Middle frontal gyrus (tissue), 1 donor: Measurements from ENCODE around the gene OTX1.
"Not testable (repeated sequence)": the region's sequence is repeated elsewhere in the genome, so short reads cannot be mapped to it uniquely, and the experiment has no call there.

ENCODE experiments used
- DNase-seq: peaks from one replicate; pipeline ENCODE4 v3.0.0-alpha.2; 2015; ENCODE audit warnings: low spot score; ENCODE audit errors: extremely low spot score

The OTX1 gene

GRCh38 chr2:63058921-63059792 lies 8.5 kb downstream of the OTX1 start:
- DNase-seq, result no peak

DNA sequence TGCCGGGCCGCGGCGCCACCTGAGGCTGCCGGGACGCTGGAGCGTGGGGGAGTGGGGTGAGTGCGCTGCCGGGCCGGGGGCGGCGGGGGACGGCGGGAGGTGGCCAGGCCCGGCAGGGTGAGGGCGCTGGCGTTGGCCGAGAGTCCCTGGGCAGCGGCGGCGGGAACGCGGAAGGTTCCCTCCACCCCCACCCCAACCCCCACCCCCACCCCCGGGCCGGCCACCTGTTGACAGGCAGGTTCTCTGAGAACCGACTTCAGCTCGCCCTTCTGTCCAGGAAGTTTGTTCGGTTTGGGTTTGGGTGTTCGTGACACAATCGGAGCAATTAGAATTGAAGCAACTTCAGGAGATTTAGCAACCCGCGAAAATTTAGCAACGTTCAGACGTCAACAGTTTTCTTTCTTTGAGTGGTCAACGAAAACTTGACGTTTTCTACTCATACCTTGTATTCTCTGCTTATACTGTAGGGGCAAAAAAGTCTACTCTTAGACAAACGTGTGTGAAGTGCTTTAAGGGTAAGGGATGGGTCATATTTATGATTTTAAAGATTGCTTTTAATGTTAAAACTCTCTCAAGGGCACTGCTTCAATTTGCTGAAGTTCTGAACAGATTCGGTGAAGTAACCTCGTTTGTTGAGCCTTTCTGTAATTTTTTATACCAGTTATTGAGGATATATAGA lies 9.3 kb downstream of the OTX1 start:
- no peak for DNase-seq

- no peak for DNase-seq
Observed at GRCh38 chr2:63060472-63060991, 9.9 kb downstream of the OTX1 start.

DNA sequence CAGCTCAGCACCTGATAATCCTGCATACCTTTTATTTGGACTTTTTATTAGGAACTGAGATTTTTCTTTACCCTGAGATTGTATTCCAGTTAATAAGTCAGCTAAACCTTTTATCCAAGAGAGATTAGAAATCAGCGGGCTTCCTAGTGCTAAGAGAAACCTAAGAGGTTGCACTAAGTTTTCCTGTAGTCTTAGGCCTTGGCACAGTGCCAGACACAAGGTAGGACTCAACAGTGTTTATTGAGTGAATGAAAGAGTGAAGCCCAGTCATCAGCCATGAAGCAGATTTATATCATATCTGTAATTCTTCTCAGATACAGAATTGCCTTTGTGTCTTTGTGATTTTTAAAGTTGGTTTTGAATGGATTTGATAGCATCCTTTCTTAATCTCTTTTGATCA lies 13.6 kb downstream of the OTX1 start:
- DNase-seq, result no peak

- no peak for DNase-seq
Observed at GRCh38 chr2:63064661-63065060, 14.0 kb downstream of the OTX1 start.

- DNase-seq, result no peak
Observed at GRCh38 chr2:63066265-63066664, 15.6 kb downstream of the OTX1 start.

GRCh38 chr2:63066838-63067237 lies 16.2 kb downstream of the OTX1 start:
- no peak for DNase-seq

DNA sequence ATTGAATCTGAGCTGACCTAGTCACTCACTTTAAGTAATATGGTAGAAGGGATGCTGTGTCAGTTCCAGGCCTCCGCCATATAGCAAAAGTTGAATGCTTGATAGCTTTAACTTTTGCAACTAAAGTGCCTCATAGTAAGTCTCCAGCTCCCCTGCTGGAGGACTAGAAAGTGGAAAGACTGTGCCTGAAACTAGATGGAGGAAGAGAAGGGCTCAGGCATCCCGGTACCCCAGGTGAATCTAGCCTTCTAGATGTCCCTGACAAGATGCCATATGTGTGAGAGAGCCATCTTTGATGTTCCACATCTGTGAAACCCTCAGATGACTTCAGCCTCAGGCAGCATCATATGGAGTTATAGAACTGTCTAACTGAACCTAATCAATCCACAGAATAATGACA lies 21.0 kb downstream of the OTX1 start:
- no peak for DNase-seq

- DNase-seq, result no peak
Observed at GRCh38 chr2:63073994-63074393, 23.4 kb downstream of the OTX1 start.

DNA sequence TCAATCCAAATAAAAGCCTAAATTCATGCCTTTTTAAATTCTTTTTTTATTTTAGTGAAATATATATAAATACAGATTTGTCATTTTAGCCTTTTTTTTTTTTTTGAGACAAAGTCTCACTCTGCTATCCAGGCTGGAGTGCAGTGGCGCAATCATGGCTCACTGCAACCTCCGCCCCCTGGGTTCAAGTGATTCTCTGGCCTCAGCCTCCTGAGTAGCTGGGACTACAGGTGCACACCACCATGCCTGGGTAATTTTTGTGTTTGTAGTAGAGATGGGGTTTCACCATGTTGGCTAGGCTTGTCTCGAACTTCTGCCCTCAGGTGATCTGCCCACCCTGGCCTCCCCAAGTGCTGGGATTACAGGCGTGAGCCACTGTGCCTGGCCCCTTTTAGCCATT lies 23.8 kb downstream of the OTX1 start:
- DNase-seq, result not testable (repeated sequence)

DNA sequence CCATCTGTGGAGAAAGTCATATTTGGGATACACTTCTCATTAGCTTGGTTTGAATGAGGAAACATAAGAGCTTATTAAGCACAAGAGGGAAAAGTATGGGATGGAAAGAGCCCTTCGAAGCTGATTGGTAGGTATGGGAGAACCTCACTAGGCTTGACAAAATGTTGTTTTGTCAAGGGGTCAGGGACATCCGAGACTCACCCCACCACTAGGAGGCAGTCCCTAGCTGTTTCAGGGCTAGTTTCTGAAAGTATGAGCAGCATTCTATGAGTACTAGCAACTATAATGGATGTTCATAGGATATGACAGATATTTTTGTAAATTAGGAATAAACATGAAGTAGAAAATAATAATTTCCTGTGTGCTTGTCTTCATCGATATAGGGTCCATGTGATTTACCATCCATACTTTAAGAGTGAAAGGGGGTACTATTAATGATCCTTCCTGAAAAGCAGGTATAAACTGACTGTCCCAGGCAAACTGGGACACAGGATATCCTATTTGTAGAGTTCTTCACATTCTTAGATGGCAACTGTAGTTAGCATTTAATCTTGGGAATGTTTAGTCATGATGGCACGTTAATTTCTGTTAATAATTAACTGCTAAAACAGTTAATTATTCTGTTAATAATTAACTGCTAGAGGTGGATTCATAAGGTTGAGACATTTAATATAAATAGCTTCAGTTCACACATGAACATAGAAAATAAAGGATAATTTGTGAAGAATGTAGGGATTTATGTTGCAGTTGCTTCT lies 28.4 kb downstream of the OTX1 start:
- no peak for DNase-seq

DNA sequence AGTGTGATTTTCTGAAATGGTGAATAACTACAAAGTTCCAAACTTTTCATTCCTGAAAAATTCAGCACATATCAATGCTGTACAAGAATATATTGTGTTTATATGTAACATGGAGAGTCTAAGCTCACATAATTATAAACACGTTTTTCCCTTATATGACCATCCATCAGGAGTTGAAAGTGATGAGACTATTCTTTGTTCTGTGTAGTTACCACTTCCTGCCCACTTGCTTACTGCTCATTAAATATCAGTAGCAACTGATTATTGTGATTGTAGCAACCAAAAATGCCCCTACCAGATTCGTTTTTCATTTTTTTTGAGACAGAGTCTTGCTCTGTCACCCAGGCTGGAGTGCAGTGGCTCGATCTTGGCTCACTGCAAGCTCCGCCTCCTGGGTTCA lies 30.8 kb downstream of the OTX1 start:
- no peak for DNase-seq

DNA sequence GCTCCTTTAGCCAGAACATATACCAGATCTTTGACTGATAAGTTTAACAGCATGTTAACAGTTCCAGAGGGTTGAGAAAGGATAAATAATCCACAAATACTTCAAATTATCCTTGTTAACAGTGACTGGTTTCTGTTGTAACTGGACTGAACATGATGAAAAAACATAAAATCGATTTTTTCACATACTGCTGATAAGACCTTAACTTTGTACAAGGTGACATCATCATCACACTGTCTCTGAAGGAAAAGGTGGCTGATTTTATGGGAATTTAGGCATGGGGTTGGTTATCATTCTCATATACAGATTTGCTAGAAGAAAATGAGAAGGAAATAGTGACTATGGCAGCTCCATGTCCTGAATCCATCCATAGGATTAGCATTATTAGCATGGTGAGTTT lies 36.1 kb downstream of the OTX1 start:
- DNase-seq, result no peak

- no peak for DNase-seq
Observed at GRCh38 chr2:63092401-63092800, 41.8 kb downstream of the OTX1 start.

GRCh38 chr2:63092857-63093256 lies 42.2 kb downstream of the OTX1 start:
- no peak for DNase-seq

DNA sequence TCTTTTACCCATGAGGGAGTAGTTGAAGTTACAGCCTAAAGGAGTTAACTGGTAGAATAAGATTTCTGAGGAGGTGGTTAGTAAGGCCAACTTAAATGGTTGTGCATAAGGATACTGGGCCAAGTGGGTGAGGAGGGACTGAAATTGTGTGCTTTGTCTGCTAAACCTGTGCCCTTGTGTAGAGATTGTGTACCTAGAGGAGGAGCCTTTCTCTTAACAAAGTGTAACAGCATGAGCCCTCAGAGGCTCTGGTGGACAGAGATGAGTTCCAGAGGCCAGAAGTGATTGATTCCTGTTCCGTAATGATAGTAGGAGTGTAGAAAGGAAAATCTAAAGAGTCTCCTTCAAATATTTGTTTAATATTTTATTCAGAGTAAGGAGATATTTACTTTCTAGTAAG lies 42.9 kb downstream of the OTX1 start:
- no peak for DNase-seq

- DNase-seq, result no peak
Observed at GRCh38 chr2:63096491-63096890, 45.9 kb downstream of the OTX1 start.

DNA sequence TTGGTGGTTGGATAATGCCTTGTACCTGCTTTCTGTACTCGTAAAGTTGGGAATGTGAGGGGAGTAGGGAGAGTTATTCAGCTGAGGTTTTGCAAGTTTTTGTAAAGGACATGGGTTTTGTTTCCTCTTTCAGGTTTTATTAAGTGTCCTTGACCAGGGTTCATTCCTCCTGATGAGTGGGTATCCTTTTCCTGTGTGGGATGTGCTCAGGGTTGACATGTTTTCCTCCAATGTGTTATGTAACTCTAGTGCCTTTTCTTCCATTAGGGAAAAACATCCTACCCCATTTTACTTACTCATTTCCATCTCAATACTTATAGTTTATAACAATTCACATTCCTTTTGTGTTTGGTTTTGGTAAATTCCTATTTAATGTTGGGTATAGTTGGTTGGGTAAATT lies 48.4 kb downstream of the OTX1 start:
- no peak for DNase-seq

GRCh38 chr2:63101954-63102353 lies 51.3 kb downstream of the OTX1 start:
- no peak for DNase-seq

- no peak for DNase-seq
Observed at GRCh38 chr2:63104482-63104881, 53.9 kb downstream of the OTX1 start.
